ENCODE results near the gene LRRC74B. TPM values are rescaled to one million over a fixed set of nuclear protein-coding genes. Genes with fewer than 3 reads are reported as not detected.

LRRC74B gene
- polyA plus RNA-seq, 3 donors, result not detected

DNA sequence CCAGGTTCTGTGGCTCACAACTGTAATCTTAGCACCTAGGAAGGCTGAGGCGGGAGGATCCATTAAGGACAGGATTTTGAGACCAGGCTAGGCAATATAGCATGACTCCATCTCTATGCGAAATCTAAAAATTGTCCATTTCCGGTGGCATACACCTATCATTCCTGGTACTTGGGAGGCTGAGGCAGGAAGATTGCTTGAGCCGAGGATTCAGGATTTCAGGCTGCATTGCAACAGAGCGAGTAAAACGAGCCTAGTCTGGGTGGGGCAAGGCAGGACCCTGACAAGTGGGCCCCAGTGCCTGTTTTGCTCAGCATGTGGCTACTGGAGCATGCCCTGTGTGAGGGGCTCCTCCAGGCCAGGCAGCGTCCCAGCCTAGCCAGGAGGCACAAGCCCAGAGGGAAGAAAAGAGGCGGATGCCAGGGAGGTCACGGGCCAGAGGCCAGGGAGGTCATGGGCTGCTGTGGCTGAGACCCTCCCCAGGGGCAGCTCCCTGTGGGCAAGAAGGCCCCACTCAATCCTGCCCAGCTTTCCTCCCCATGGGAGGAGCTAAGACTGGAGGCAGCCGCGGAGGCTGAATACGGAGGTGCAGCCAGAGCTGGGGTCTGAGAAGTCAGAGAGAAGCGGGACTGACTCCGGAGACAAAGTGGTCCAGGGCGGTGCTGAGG lies 8.4 kb downstream of the LRRC74B start:
- Histone ChIP-seq H3K4me2 (replicated peaks; ENCODE audit: extremely low read depth, low read length, poor library complexity, severe bottlenecking) (no peak overlapping the region), H3K27ac (ENCODE audit: low read depth in 1 of 2, low read length in 2 of 2) (no peak overlapping the region), H3K4me3 (replicated peaks in 1 of 3; ENCODE audit: low read depth in 2 of 3, low read length in 3 of 3) (no peak overlapping the region), H3K4me1 (ENCODE audit: control insufficient read depth in 1 of 2, insufficient read depth in 2 of 2, low read length in 2 of 2) (peaks cover 4 to 8% of the 10 kb centered on the region in 2 donors), H3K9ac (ENCODE audit: insufficient read depth, low read length, poor library complexity, severe bottlenecking) (no peak overlapping the region), H3K36me3 (replicated peaks in 1 of 2; ENCODE audit: control insufficient read depth in 1 of 2, insufficient read depth in 2 of 2, low read length in 2 of 2) (no peaks in the 10 kb centered on the region), H3K9me3 (replicated peaks in 1 of 2; ENCODE audit: control insufficient read depth in 1 of 2, insufficient read depth in 1 of 2, low read length in 2 of 2) (no peaks in the 10 kb centered on the region), H2AFZ (ENCODE audit: insufficient read depth, low read depth, low read length, poor library complexity, severe bottlenecking) (no peak overlapping the region), H3K27me3 (ENCODE audit: control insufficient read depth in 2 of 2, insufficient read depth in 2 of 2, low read length in 2 of 2) (peaks cover 0 to 10% of the 10 kb centered on the region in 2 donors), H3K79me2 (ENCODE audit: insufficient read depth, low read length) (no peaks in the 10 kb centered on the region), H4K20me1 (ENCODE audit: insufficient read depth, low read length) (no peaks in the 10 kb centered on the region)
- H3K27ac Mint-ChIP-seq, result peak overlapping the region in 2 of 7 donors; percentile 10
- WGBS (ENCODE audit: insufficient coverage), result 99% methylated on average over 13 of the region's 15 CpGs
- peaks cover 12% of the 10 kb centered on the region for H3K4me1 Mint-ChIP-seq
- DNase-seq, result no peak
- TF ChIP-seq, protein P1, sequence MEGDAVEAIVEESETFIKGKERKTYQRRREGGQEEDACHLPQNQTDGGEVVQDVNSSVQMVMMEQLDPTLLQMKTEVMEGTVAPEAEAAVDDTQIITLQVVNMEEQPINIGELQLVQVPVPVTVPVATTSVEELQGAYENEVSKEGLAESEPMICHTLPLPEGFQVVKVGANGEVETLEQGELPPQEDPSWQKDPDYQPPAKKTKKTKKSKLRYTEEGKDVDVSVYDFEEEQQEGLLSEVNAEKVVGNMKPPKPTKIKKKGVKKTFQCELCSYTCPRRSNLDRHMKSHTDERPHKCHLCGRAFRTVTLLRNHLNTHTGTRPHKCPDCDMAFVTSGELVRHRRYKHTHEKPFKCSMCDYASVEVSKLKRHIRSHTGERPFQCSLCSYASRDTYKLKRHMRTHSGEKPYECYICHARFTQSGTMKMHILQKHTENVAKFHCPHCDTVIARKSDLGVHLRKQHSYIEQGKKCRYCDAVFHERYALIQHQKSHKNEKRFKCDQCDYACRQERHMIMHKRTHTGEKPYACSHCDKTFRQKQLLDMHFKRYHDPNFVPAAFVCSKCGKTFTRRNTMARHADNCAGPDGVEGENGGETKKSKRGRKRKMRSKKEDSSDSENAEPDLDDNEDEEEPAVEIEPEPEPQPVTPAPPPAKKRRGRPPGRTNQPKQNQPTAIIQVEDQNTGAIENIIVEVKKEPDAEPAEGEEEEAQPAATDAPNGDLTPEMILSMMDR (IDR thresholded peaks at IDR 0.05), result no peak
- H3K4me3 Mint-ChIP-seq, result no peak overlapping the region
- H3K36me3 Mint-ChIP-seq, result no peaks in the 10 kb centered on the region
- H3K9me3 Mint-ChIP-seq, result peaks cover 0 to 3% (median 0%) of the 10 kb centered on the region in 7 donors
- H3K27me3 Mint-ChIP-seq (ENCODE audit: low read depth in 3 of 3), result peaks cover 15 to 23% (median 15%) of the 10 kb centered on the region in 3 donors
- intact Hi-C loops (cut with micrococcal nuclease), result no loop called here

DNA sequence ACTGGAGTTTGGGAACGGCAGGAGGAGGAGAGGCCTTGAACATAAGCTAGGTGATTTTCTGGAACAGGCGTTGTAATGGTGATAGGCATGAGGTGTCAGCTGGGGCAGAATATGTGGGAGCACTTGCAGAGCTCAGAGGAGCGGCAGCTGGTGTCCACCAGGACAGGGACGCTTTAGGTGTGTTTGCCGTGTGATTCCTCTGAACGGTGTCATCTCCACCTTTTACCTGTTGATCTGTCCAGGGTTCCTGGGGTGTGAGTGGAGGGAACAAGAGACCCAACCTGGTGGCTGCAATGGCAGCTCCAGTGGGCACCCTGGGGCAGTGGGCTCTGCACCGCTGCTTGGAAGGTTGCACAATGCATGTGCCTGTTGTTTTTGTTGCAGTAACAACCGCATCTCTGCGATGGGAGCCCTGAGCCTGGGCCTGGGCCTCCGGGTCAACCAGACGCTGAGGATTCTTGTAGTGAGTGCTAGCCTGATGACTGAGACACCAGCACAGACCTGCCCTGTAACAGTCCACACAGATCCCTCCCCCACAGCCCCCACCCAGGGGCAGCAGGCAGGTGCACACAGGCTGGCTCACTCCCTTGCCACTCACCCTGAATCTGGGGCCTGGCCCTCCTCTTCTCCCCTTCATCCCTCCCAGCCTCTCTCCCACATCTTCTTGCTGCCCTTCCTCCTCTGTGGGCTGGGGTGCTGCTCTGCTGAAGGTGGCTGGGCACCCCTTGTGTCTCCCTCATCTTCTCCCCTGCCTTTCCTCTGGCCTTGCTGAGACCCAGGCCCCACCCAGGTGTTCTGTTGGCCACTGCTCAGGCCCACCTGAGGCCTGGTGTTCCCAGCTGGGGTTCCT lies 9.2 kb downstream of the LRRC74B start:
- Histone ChIP-seq H3K79me2 (ENCODE audit: insufficient read depth, low read length) (no peaks in the 10 kb centered on the region), H3K4me3 (replicated peaks in 1 of 3; ENCODE audit: low read depth in 2 of 3, low read length in 3 of 3) (no peak overlapping the region), H3K4me2 (replicated peaks; ENCODE audit: extremely low read depth, low read length, poor library complexity, severe bottlenecking) (no peak overlapping the region), H3K27me3 (ENCODE audit: control insufficient read depth in 2 of 2, insufficient read depth in 2 of 2, low read length in 2 of 2) (peaks cover 0 to 10% of the 10 kb centered on the region in 2 donors), H3K9me3 (replicated peaks in 1 of 2; ENCODE audit: control insufficient read depth in 1 of 2, insufficient read depth in 1 of 2, low read length in 2 of 2) (no peaks in the 10 kb centered on the region), H3K4me1 (ENCODE audit: control insufficient read depth in 1 of 2, insufficient read depth in 2 of 2, low read length in 2 of 2) (peaks cover 4 to 8% of the 10 kb centered on the region in 2 donors), H3K36me3 (replicated peaks in 1 of 2; ENCODE audit: control insufficient read depth in 1 of 2, insufficient read depth in 2 of 2, low read length in 2 of 2) (no peaks in the 10 kb centered on the region), H3K9ac (ENCODE audit: insufficient read depth, low read length, poor library complexity, severe bottlenecking) (no peak overlapping the region), H3K27ac (ENCODE audit: low read depth in 1 of 2, low read length in 2 of 2) (no peak overlapping the region), H2AFZ (ENCODE audit: insufficient read depth, low read depth, low read length, poor library complexity, severe bottlenecking) (no peak overlapping the region), H4K20me1 (ENCODE audit: insufficient read depth, low read length) (no peaks in the 10 kb centered on the region)
- Mint-ChIP-seq H3K27ac (peak overlapping the region in 1 of 7 donors; percentile 10), H3K4me1 (peaks cover 12% of the 10 kb centered on the region), H3K27me3 (ENCODE audit: low read depth in 3 of 3) (peaks cover 15 to 23% (median 15%) of the 10 kb centered on the region in 3 donors), H3K36me3 (no peaks in the 10 kb centered on the region), H3K4me3 (peak overlapping the region in 1 of 2 donors; percentile 42), H3K9me3 (no peaks in the 10 kb centered on the region)
- TF ChIP-seq, protein P1 (IDR thresholded peaks at IDR 0.05), result no peak
- intact Hi-C loops (cut with micrococcal nuclease), result no loop called here
- DNase-seq, result no peak
- WGBS (ENCODE audit: insufficient coverage), result 85% methylated on average over 11 of the region's 11 CpGs

All from CD14-positive monocyte (primary cell).